Activated T-helper 17 cell treated with anti-CD3 and anti-CD28 coated beads, Interleukin-2, amount 50 U/mL, for 72 hours (primary cell): ENCODE measurements around the gene TNS4. TPM values are rescaled to one million over a fixed set of nuclear protein-coding genes. Genes with fewer than 3 reads are reported as not detected.

Experiments
- ATAC-seq: fragments of 150-1000 bp; cut with Tn5 transposase; replicated peaks from 2 replicates; pipeline ENCODE4 v1.10.0; 2021; ENCODE audit warnings: mild to moderate bottlenecking, moderate library complexity
- H3K27ac Mint-ChIP-seq: one replicate; pipeline ENCODE4 v1.8.0; 2022; ENCODE audit warnings: mixed read lengths
- H3K27me3 Mint-ChIP-seq: one replicate; pipeline ENCODE4 v1.8.0; 2022; ENCODE audit warnings: mixed read lengths
- H3K36me3 Mint-ChIP-seq: one replicate; pipeline ENCODE4 v1.8.0; 2022; ENCODE audit warnings: low read depth, mild to moderate bottlenecking, mixed read lengths
- H3K4me1 Mint-ChIP-seq: one replicate; pipeline ENCODE4 v1.8.0; 2022; ENCODE audit warnings: mixed read lengths
- H3K4me3 Mint-ChIP-seq: one replicate; pipeline ENCODE4 v1.8.0; 2022; ENCODE audit warnings: mild to moderate bottlenecking, mixed read lengths
- H3K9me3 Mint-ChIP-seq: one replicate; pipeline ENCODE4 v1.8.0; 2022; ENCODE audit warnings: mixed read lengths
- total RNA-seq, 2 donors: library from RNA; stranded (reverse); gene quantifications; one replicate each; pipeline ENCODE4 v1.2.3, GENCODE V29; 2022

TNS4 gene
- total RNA-seq, 2 donors from 2014 or later = 8.8 to 19.8 TPM

DNA sequence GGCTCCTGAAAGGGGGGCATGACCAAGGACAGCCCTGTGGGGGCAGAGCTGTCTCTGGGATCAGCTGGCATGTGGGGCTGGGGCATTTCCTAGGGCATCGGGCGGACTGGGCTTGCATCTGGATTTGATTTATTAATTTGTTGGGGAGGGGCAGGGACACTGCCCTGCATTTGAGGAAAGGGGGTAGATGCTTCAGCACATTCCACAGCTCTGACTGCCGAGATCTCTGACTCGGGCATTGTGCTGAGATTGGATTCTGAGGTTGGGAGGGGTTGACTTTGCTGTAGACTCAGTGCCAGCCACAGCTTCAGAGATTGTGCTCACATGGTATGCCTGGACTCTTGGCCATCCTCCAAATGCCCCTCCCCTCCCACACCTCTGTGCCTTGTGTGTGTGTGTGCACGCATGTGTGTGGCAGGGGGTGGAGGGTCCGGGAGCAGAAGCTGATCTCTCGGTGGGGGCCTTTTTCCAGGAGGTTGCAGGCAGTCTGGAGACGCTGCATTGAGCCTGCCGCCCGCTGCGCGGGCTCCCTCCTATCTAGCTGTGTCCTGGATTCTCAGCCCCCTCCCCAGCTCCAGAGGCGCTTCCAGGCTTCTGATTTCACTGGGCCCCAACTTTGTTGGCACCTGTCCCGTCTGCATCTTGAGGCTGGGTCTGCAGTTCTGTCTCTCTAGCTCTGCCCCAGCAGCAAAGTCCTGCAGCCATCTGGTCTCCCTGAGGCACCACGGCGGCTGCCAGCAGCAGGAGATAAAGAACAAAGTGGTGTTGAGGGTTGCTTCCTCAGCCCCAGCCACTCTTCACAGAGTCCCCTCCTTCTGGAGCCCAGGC is 43.2 kb downstream of the TNS4 start:
- Mint-ChIP-seq H3K27ac (no peak overlapping the region), H3K4me3 (no peak overlapping the region), H3K27me3 (no peaks in the 10 kb centered on the region), H3K9me3 (no peaks in the 10 kb centered on the region), H3K36me3 (peaks cover 26% of the 10 kb centered on the region), H3K4me1 (no peaks in the 10 kb centered on the region)
- no peak for ATAC-seq

- H3K36me3 Mint-ChIP-seq = peaks cover 34% of the 10 kb centered on the region
- no peak overlapping the region for H3K4me3 Mint-ChIP-seq
- no peak for ATAC-seq
- H3K27ac Mint-ChIP-seq = no peak overlapping the region
- peaks cover 1% of the 10 kb centered on the region for H3K4me1 Mint-ChIP-seq
- no peaks in the 10 kb centered on the region for H3K27me3 Mint-ChIP-seq
- H3K9me3 Mint-ChIP-seq = no peaks in the 10 kb centered on the region
These were observed 44.1 kb downstream of the TNS4 start for GRCh38 chr17:40457369-40457768.

DNA sequence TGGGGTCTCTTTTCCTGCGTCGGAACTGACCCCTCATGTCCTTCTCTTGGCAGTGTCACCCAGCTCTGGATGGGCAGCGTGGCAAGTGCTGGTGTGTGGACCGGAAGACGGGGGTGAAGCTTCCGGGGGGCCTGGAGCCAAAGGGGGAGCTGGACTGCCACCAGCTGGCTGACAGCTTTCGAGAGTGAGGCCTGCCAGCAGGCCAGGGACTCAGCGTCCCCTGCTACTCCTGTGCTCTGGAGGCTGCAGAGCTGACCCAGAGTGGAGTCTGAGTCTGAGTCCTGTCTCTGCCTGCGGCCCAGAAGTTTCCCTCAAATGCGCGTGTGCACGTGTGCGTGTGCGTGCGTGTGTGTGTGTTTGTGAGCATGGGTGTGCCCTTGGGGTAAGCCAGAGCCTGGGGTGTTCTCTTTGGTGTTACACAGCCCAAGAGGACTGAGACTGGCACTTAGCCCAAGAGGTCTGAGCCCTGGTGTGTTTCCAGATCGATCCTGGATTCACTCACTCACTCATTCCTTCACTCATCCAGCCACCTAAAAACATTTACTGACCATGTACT is 44.9 kb downstream of the TNS4 start:
- H3K4me1 Mint-ChIP-seq = peaks cover 6% of the 10 kb centered on the region
- peaks cover 39% of the 10 kb centered on the region for H3K36me3 Mint-ChIP-seq
- no peaks in the 10 kb centered on the region for H3K9me3 Mint-ChIP-seq
- no peak overlapping the region for H3K4me3 Mint-ChIP-seq
- ATAC-seq = no peak
- H3K27ac Mint-ChIP-seq = no peak overlapping the region
- H3K27me3 Mint-ChIP-seq = no peaks in the 10 kb centered on the region

DNA sequence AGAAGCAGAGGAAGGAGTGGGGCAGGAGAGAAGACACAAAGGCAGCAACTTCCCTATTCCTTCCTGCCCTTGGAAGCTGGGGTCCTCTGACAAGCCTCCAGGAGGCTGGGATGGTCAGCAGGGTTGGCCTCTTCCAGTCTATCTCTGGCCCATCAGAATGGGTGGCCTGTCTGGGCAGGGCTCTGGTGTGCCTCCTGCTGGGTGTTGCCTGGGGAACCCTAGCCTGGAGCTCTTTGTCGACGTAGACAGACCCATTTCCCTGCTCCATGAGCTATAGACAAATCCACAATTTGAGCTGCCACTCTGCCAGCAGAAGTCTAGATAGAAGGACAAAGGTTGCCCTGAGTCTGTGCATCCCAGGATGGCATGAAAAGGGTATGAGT is 46.8 kb downstream of the TNS4 start:
- peaks cover 6% of the 10 kb centered on the region for H3K4me1 Mint-ChIP-seq
- peak overlapping the region; percentile 61 for H3K27ac Mint-ChIP-seq
- ATAC-seq = no peak
- no peaks in the 10 kb centered on the region for H3K27me3 Mint-ChIP-seq
- no peak overlapping the region for H3K4me3 Mint-ChIP-seq
- no peaks in the 10 kb centered on the region for H3K9me3 Mint-ChIP-seq
- peaks cover 39% of the 10 kb centered on the region for H3K36me3 Mint-ChIP-seq

DNA sequence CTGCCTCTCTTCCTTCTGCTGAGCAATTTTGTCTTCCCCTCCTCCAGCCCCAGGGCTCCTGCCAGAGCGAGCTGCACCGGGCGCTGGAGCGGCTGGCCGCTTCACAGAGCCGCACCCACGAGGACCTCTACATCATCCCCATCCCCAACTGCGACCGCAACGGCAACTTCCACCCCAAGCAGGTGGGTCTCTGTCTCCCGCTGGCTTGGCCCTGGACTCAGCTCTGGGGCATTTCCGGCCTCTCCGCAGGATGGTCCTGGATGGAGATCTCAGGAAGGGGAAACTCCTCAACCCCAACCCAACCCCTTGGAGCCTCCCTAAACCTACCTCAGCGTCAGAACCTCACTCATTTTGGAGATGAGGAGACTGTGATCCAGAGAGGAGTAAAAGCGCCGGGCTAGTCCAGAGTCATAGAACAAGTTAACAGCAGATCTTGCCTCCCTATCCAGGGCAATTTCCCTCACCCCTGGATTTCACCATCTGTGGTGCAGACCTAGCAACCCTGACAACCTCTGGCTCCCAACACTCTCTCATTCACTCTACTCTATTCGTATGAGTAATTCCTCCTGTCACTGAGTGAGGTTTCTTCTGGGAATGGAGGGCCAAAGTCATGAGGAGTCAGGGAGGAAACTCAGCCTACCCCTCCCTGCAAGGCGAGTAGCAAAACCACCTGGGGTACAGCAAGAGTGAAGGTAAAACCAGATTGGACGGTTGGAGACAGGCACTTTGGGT is 47.4 kb downstream of the TNS4 start:
- H3K27me3 Mint-ChIP-seq = no peaks in the 10 kb centered on the region
- ATAC-seq = no peak
- H3K9me3 Mint-ChIP-seq = no peaks in the 10 kb centered on the region
- H3K4me1 Mint-ChIP-seq = peaks cover 6% of the 10 kb centered on the region
- no peak overlapping the region for H3K4me3 Mint-ChIP-seq
- peak overlapping the region; percentile 61 for H3K27ac Mint-ChIP-seq
- H3K36me3 Mint-ChIP-seq = peaks cover 39% of the 10 kb centered on the region

DNA sequence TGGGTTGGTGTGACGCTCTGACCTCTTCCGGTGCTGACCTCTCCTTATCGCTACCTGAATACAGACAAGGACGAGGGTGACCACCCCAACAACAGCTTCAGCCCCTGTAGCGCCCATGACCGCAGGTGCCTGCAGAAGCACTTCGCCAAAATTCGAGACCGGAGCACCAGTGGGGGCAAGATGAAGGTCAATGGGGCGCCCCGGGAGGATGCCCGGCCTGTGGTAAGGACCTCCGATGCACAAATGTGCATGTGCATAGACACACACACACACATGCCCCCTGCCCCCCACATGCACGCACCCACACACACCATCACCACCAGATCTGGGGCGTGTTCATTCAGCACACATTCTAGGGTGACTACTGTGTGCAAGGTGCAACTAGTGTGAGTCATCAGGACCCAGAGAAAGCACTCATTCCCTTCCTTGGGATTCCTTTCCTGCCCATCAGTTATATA is 48.5 kb downstream of the TNS4 start:
- Mint-ChIP-seq H3K27ac (no peak overlapping the region), H3K4me3 (no peak overlapping the region), H3K27me3 (no peaks in the 10 kb centered on the region), H3K36me3 (peaks cover 39% of the 10 kb centered on the region), H3K9me3 (no peaks in the 10 kb centered on the region), H3K4me1 (peaks cover 7% of the 10 kb centered on the region)
- ATAC-seq = no peak

DNA sequence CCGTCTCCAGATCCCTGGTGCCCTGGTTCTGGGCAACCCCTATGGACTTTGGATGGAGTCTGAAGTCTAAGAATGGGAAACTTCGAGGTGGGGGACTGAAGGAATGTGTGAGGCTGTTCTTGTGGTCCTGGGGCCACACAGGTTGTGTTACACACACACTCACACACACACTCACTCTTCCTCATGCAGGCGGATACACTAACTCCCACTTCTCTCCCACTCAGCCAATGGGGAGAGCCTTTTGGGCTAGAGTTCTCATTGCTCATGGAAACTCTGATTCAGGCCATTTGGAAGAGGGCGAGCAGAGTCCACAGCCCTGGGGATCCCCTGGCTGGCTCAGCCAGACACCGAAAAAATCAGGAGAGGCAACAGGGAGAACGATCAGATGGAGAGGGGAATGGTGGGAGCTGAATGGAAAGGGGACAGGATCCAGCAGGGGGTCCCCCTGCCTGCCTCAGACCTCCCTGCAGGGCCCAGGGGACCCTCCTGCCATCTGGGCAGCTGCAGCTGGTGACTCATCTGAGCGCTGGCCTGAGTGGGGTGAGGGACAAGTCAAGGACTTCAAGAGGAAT is 49.1 kb downstream of the TNS4 start:
- peak; percentile 77 for ATAC-seq
- Mint-ChIP-seq H3K27ac (peak overlapping the region; percentile 67), H3K4me1 (peaks cover 13% of the 10 kb centered on the region), H3K9me3 (no peaks in the 10 kb centered on the region), H3K4me3 (peak overlapping the region; percentile 34), H3K36me3 (peaks cover 45% of the 10 kb centered on the region), H3K27me3 (no peaks in the 10 kb centered on the region)

GRCh38 chr17:40451420-40451819 is 50.0 kb downstream of the TNS4 start:
- H3K4me3 Mint-ChIP-seq = no peak overlapping the region
- no peak for ATAC-seq
- peaks cover 45% of the 10 kb centered on the region for H3K36me3 Mint-ChIP-seq
- no peaks in the 10 kb centered on the region for H3K9me3 Mint-ChIP-seq
- H3K27ac Mint-ChIP-seq = no peak overlapping the region
- H3K27me3 Mint-ChIP-seq = no peaks in the 10 kb centered on the region
- H3K4me1 Mint-ChIP-seq = peaks cover 13% of the 10 kb centered on the region

- Mint-ChIP-seq H3K4me3 (no peak overlapping the region), H3K36me3 (peaks cover 36% of the 10 kb centered on the region), H3K27ac (no peak overlapping the region), H3K9me3 (no peaks in the 10 kb centered on the region), H3K4me1 (peaks cover 16% of the 10 kb centered on the region), H3K27me3 (no peaks in the 10 kb centered on the region)
- no peak for ATAC-seq
These were observed 51.2 kb downstream of the TNS4 start for GRCh38 chr17:40450175-40450574.

- no peaks in the 10 kb centered on the region for H3K27me3 Mint-ChIP-seq
- H3K9me3 Mint-ChIP-seq = no peaks in the 10 kb centered on the region
- peaks cover 37% of the 10 kb centered on the region for H3K36me3 Mint-ChIP-seq
- no peak overlapping the region for H3K27ac Mint-ChIP-seq
- no peak for ATAC-seq
- peak overlapping the region; percentile 1 for H3K4me3 Mint-ChIP-seq
- H3K4me1 Mint-ChIP-seq = peaks cover 26% of the 10 kb centered on the region
These were observed 52.7 kb downstream of the TNS4 start for GRCh38 chr17:40448639-40449261.

DNA sequence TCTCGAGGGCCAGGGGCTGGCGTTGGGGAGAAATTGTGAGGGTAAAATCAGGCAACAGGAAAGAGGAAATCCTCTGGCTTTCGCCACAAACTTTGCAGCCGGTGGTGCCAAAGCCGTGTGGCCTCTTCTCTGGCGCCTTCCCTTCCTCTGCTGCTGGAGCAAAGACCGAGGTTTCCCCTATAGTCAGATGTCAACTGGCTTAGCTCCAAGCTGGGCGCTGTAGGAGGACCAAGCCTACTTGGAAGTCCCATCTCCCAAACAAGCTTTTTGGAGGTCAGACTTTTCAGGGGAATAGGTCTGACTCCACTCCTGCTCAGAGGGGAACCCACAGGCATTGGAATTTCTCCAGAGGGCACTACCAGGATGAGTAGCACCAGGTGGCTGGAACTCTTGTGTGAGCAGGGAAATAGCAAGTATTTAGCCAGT is 53.2 kb downstream of the TNS4 start:
- Mint-ChIP-seq H3K27me3 (no peaks in the 10 kb centered on the region), H3K9me3 (no peaks in the 10 kb centered on the region), H3K4me3 (peak overlapping the region; percentile 50), H3K4me1 (peaks cover 26% of the 10 kb centered on the region), H3K36me3 (peaks cover 31% of the 10 kb centered on the region), H3K27ac (no peak overlapping the region)
- ATAC-seq = no peak

GRCh38 chr17:40447806-40448205 is 53.6 kb downstream of the TNS4 start:
- H3K4me1 Mint-ChIP-seq = peaks cover 26% of the 10 kb centered on the region
- H3K4me3 Mint-ChIP-seq = peak overlapping the region; percentile 50
- peaks cover 27% of the 10 kb centered on the region for H3K36me3 Mint-ChIP-seq
- H3K27me3 Mint-ChIP-seq = no peaks in the 10 kb centered on the region
- no peak for ATAC-seq
- no peak overlapping the region for H3K27ac Mint-ChIP-seq
- H3K9me3 Mint-ChIP-seq = no peaks in the 10 kb centered on the region

DNA sequence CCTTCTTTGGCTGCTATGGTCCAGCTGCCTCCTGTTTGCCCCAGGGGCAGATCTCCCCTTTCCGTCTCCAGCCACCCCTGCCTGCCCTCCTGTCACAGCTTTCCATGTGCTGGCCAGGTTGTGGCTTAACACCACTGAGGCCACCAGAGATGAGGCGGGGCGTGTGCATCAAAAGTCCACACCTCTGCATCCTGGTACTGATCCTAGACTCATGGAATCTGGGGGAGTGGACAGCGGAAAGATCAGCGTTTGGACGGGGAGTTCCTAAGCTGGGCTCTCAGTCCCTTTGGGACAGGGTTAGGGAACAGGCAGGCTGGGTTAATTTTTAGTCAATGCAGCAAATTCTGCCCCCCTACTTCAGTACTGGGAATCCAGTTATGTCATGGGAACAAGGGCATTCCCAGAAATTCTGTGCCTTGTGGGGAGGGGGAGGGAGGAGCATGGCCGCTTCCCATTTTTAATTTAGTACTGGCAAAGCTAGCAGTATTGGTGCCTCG is 54.2 kb downstream of the TNS4 start:
- Mint-ChIP-seq H3K27ac (no peak overlapping the region), H3K4me1 (peaks cover 23% of the 10 kb centered on the region), H3K36me3 (peaks cover 21% of the 10 kb centered on the region), H3K27me3 (no peaks in the 10 kb centered on the region), H3K4me3 (peak overlapping the region; percentile 50), H3K9me3 (no peaks in the 10 kb centered on the region)
- ATAC-seq = no peak
